Measurements from ENCODE around the gene MCF2L2.
"Not testable (repeated sequence)": the region's sequence is repeated elsewhere in the genome, so short reads cannot be mapped to it uniquely, and the experiment has no call there.

MCF2L2 gene, protein sequence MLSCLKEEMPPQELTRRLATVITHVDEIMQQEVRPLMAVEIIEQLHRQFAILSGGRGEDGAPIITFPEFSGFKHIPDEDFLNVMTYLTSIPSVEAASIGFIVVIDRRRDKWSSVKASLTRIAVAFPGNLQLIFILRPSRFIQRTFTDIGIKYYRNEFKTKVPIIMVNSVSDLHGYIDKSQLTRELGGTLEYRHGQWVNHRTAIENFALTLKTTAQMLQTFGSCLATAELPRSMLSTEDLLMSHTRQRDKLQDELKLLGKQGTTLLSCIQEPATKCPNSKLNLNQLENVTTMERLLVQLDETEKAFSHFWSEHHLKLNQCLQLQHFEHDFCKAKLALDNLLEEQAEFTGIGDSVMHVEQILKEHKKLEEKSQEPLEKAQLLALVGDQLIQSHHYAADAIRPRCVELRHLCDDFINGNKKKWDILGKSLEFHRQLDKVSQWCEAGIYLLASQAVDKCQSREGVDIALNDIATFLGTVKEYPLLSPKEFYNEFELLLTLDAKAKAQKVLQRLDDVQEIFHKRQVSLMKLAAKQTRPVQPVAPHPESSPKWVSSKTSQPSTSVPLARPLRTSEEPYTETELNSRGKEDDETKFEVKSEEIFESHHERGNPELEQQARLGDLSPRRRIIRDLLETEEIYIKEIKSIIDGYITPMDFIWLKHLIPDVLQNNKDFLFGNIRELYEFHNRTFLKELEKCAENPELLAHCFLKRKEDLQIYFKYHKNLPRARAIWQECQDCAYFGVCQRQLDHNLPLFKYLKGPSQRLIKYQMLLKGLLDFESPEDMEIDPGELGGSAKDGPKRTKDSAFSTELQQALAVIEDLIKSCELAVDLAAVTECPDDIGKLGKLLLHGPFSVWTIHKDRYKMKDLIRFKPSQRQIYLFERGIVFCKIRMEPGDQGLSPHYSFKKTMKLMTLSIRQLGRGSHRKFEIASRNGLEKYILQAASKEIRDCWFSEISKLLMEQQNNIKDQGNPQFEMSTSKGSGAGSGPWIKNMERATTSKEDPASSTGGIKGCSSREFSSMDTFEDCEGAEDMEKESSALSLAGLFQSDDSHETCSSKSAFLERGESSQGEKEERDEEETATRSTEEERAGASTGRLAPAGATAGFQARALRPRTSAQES

GRCh38 chr3:183428447-183429211, at the start of gene MCF2L2:
Gene MCF2L2, minus strand, starts transcription at chr3:183428619. Its CDS starts 642 bp downstream, at chr3:183427977.
- Histone ChIP-seq H3K9ac (ENCODE audit: low read depth in 1 of 2, low read length in 2 of 2) (peak within 1 kb of the TSS in 1 of 2 donors; percentile 43), H3K4me1 (ENCODE audit: control insufficient read depth in 1 of 2, insufficient read depth in 2 of 2, low read length in 2 of 2) (peaks cover 5 to 13% of the 10 kb centered on the region in 2 donors), H3K36me3 (ENCODE audit: control insufficient read depth in 1 of 2, insufficient read depth in 2 of 2, low read length in 2 of 2) (no peaks in the 10 kb centered on the region), H3K27me3 (ENCODE audit: control insufficient read depth in 1 of 2, insufficient read depth in 2 of 2, low read length in 2 of 2) (peaks cover 28% of the 10 kb centered on the region in 2 donors), H3K27ac (ENCODE audit: low read depth, low read length) (no peak within 1 kb of the TSS), H3K9me3 (ENCODE audit: control insufficient read depth in 1 of 2, low read length in 2 of 2) (no peaks in the 10 kb centered on the region), H3K4me3 (ENCODE audit: low read depth in 1 of 2, low read length in 2 of 2) (peak within 1 kb of the TSS; percentile 66 to 73)

DNA sequence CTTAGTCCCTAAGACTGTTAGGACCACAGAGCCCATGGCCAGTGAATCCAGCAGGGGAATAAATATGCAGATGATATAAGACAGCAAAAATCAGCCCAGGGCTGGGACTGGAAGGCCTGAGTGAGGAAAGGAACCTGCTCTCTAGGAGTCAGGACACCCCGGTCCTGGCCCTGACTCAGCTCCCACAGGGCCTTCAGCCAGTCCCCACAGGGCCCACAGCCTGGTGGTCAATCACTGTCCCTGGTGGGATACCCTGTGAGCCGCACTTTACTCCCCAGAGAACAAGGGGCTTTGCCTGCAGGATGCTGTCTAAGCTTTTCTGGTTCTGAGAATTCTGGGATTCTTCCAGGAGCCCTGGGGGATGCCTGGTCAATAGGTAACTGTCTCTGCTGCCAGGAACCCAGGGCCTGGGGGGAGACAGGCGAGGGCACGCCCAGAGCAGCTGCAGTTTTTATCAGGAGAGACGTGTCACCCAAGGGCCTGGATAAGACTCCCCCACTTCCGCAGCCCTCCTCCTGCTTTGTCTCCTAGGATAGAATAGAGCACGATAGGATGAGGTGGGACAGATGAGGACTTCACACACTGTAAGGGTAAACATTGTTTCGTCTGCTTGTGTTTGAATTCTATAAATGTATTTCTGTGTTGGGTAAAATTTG, 49.5 kb upstream of the MCF2L2 start:
- no peaks in the 10 kb centered on the region for H3K9me3 ChIP-seq (ENCODE audit: control insufficient read depth in 1 of 2, low read length in 2 of 2)
- H3K27ac ChIP-seq (ENCODE audit: low read depth, low read length) = no peak overlapping the region
- H3K4me1 ChIP-seq (ENCODE audit: control insufficient read depth in 1 of 2, insufficient read depth in 2 of 2, low read length in 2 of 2) = peaks cover 0 to 8% of the 10 kb centered on the region in 2 donors
- H3K27me3 ChIP-seq (ENCODE audit: control insufficient read depth in 1 of 2, insufficient read depth in 2 of 2, low read length in 2 of 2) = no peaks in the 10 kb centered on the region
- no peak overlapping the region for H3K4me3 ChIP-seq (ENCODE audit: low read depth in 1 of 2, low read length in 2 of 2)
- no peak overlapping the region for H3K9ac ChIP-seq (ENCODE audit: low read depth in 1 of 2, low read length in 2 of 2)
- H3K36me3 ChIP-seq (ENCODE audit: control insufficient read depth in 1 of 2, insufficient read depth in 2 of 2, low read length in 2 of 2) = no peaks in the 10 kb centered on the region

GRCh38 chr3:183475764-183476162, 47.3 kb upstream of the MCF2L2 start:
- H3K9me3 ChIP-seq (ENCODE audit: control insufficient read depth in 1 of 2, low read length in 2 of 2); H3K27me3 ChIP-seq (ENCODE audit: control insufficient read depth in 1 of 2, insufficient read depth in 2 of 2, low read length in 2 of 2); H3K36me3 ChIP-seq (ENCODE audit: control insufficient read depth in 1 of 2, insufficient read depth in 2 of 2, low read length in 2 of 2); H3K4me1 ChIP-seq (ENCODE audit: control insufficient read depth in 1 of 2, insufficient read depth in 2 of 2, low read length in 2 of 2); H3K4me3 ChIP-seq (ENCODE audit: low read depth in 1 of 2, low read length in 2 of 2); H3K27ac ChIP-seq (ENCODE audit: low read depth, low read length); H3K9ac ChIP-seq (ENCODE audit: low read depth in 1 of 2, low read length in 2 of 2): not testable (repeated sequence)

DNA sequence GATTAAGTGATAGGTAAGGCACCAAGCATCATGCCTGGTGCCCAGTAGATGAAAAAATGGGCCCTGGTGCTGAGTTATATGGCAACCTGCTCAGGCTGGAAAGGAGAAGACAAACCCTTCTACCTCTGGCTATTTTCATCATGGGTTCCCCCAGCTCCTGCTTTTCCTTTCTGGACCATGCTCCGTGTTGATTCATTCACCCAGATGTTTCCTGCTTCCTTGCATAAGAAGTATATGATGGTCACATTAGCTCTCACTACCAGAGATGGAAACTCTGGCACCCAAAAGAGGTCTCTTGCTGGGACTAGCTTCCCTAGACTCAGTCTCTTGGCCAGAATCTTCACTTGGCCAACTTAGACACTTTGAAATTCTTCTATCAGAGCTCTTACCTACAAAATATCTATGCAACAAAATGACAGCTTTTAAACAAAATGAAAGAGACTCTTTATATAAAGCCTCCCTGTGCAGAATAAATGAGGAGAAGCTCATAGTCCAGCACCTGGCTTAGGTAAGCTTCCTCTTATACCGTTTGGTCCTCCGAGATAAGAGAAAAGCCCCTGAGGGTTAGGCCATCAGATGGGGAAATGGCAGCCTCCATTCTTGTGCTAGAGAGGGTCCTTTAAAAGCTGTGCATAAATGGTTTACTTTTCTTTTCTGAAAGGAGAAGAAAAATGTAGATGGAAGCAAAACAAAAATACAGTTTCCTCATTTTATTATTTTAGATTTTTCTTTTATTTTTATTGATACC, 46.8 kb upstream of the MCF2L2 start:
- peaks cover 0 to 8% of the 10 kb centered on the region in 2 donors for H3K4me1 ChIP-seq (ENCODE audit: control insufficient read depth in 1 of 2, insufficient read depth in 2 of 2, low read length in 2 of 2)

DNA sequence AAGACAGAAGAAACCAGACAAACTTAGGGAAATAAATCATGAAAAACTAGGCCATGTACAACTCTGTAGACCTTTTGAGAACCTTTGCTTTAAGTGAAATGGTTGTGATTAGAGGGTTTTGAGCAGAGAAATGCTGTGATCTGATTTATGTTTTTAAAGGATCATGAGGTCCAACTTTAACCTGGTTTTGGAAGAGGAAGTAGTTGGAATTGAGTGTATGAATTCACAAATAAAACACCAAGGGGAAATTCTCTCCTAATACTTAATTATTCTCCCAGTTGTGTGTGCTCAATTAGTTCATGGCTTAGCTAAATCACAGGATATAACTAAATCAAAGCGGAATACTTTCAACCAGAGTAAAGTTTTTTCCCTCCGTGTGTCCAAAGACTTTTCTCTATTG, 45.5 kb upstream of the MCF2L2 start:
- Histone ChIP-seq H3K27me3 (ENCODE audit: control insufficient read depth in 1 of 2, insufficient read depth in 2 of 2, low read length in 2 of 2) (no peaks in the 10 kb centered on the region), H3K4me1 (ENCODE audit: control insufficient read depth in 1 of 2, insufficient read depth in 2 of 2, low read length in 2 of 2) (peaks cover 0 to 2% of the 10 kb centered on the region in 2 donors), H3K27ac (ENCODE audit: low read depth, low read length) (no peak overlapping the region), H3K9me3 (ENCODE audit: control insufficient read depth in 1 of 2, low read length in 2 of 2) (no peaks in the 10 kb centered on the region), H3K4me3 (ENCODE audit: low read depth in 1 of 2, low read length in 2 of 2) (no peak overlapping the region), H3K36me3 (ENCODE audit: control insufficient read depth in 1 of 2, insufficient read depth in 2 of 2, low read length in 2 of 2) (no peaks in the 10 kb centered on the region), H3K9ac (ENCODE audit: low read depth in 1 of 2, low read length in 2 of 2) (no peak overlapping the region)

More for the DNA sequence above, 46.8 kb upstream of the MCF2L2 start:
- H3K27me3 ChIP-seq (ENCODE audit: control insufficient read depth in 1 of 2, insufficient read depth in 2 of 2, low read length in 2 of 2) = no peaks in the 10 kb centered on the region
- no peak overlapping the region for H3K4me3 ChIP-seq (ENCODE audit: low read depth in 1 of 2, low read length in 2 of 2)
- no peak overlapping the region for H3K27ac ChIP-seq (ENCODE audit: low read depth, low read length)
- H3K36me3 ChIP-seq (ENCODE audit: control insufficient read depth in 1 of 2, insufficient read depth in 2 of 2, low read length in 2 of 2) = no peaks in the 10 kb centered on the region
- H3K9me3 ChIP-seq (ENCODE audit: control insufficient read depth in 1 of 2, low read length in 2 of 2) = no peaks in the 10 kb centered on the region
- H3K9ac ChIP-seq (ENCODE audit: low read depth in 1 of 2, low read length in 2 of 2) = no peak overlapping the region

- Histone ChIP-seq H3K36me3 (ENCODE audit: control insufficient read depth in 1 of 2, insufficient read depth in 2 of 2, low read length in 2 of 2) (no peaks in the 10 kb centered on the region), H3K9ac (ENCODE audit: low read depth in 1 of 2, low read length in 2 of 2) (no peak overlapping the region), H3K27me3 (ENCODE audit: control insufficient read depth in 1 of 2, insufficient read depth in 2 of 2, low read length in 2 of 2) (no peaks in the 10 kb centered on the region), H3K4me3 (ENCODE audit: low read depth in 1 of 2, low read length in 2 of 2) (no peak overlapping the region), H3K27ac (ENCODE audit: low read depth, low read length) (no peak overlapping the region), H3K4me1 (ENCODE audit: control insufficient read depth in 1 of 2, insufficient read depth in 2 of 2, low read length in 2 of 2) (peaks cover 0 to 3% of the 10 kb centered on the region in 2 donors), H3K9me3 (ENCODE audit: control insufficient read depth in 1 of 2, low read length in 2 of 2) (no peaks in the 10 kb centered on the region)
Observed at GRCh38 chr3:183472155-183472554, 43.7 kb upstream of the MCF2L2 start.

- H3K4me3 ChIP-seq (ENCODE audit: low read depth in 1 of 2, low read length in 2 of 2) = no peak overlapping the region
- H3K9ac ChIP-seq (ENCODE audit: low read depth in 1 of 2, low read length in 2 of 2) = no peak overlapping the region
- H3K36me3 ChIP-seq (ENCODE audit: control insufficient read depth in 1 of 2, insufficient read depth in 2 of 2, low read length in 2 of 2) = no peaks in the 10 kb centered on the region
- H3K9me3 ChIP-seq (ENCODE audit: control insufficient read depth in 1 of 2, low read length in 2 of 2) = no peaks in the 10 kb centered on the region
- H3K27ac ChIP-seq (ENCODE audit: low read depth, low read length) = no peak overlapping the region
- peaks cover 3 to 4% of the 10 kb centered on the region in 2 donors for H3K4me1 ChIP-seq (ENCODE audit: control insufficient read depth in 1 of 2, insufficient read depth in 2 of 2, low read length in 2 of 2)
- H3K27me3 ChIP-seq (ENCODE audit: control insufficient read depth in 1 of 2, insufficient read depth in 2 of 2, low read length in 2 of 2) = no peaks in the 10 kb centered on the region
Observed at GRCh38 chr3:183468424-183468823, 40.0 kb upstream of the MCF2L2 start.

- Histone ChIP-seq H3K4me1 (ENCODE audit: control insufficient read depth in 1 of 2, insufficient read depth in 2 of 2, low read length in 2 of 2) (peaks cover 3 to 4% of the 10 kb centered on the region in 2 donors), H3K9me3 (ENCODE audit: control insufficient read depth in 1 of 2, low read length in 2 of 2) (no peaks in the 10 kb centered on the region), H3K4me3 (ENCODE audit: low read depth in 1 of 2, low read length in 2 of 2) (no peak overlapping the region), H3K27me3 (ENCODE audit: control insufficient read depth in 1 of 2, insufficient read depth in 2 of 2, low read length in 2 of 2) (no peaks in the 10 kb centered on the region), H3K9ac (ENCODE audit: low read depth in 1 of 2, low read length in 2 of 2) (no peak overlapping the region), H3K27ac (ENCODE audit: low read depth, low read length) (no peak overlapping the region), H3K36me3 (ENCODE audit: control insufficient read depth in 1 of 2, insufficient read depth in 2 of 2, low read length in 2 of 2) (no peaks in the 10 kb centered on the region)
Observed at GRCh38 chr3:183466575-183466974, 38.2 kb upstream of the MCF2L2 start.

- not testable (repeated sequence) for H3K27ac ChIP-seq (ENCODE audit: low read depth, low read length); H3K27me3 ChIP-seq (ENCODE audit: control insufficient read depth in 1 of 2, insufficient read depth in 2 of 2, low read length in 2 of 2); H3K4me3 ChIP-seq (ENCODE audit: low read depth in 1 of 2, low read length in 2 of 2); H3K9me3 ChIP-seq (ENCODE audit: control insufficient read depth in 1 of 2, low read length in 2 of 2); H3K9ac ChIP-seq (ENCODE audit: low read depth in 1 of 2, low read length in 2 of 2); H3K36me3 ChIP-seq (ENCODE audit: control insufficient read depth in 1 of 2, insufficient read depth in 2 of 2, low read length in 2 of 2); H3K4me1 ChIP-seq (ENCODE audit: control insufficient read depth in 1 of 2, insufficient read depth in 2 of 2, low read length in 2 of 2)
Observed at GRCh38 chr3:183465710-183466109, 37.3 kb upstream of the MCF2L2 start.
